HG03469 (cell line): Measurements from ENCODE around the gene EFNB2.

Experiments
- ATAC-seq: cut with Tn5 transposase; IDR thresholded peaks from one replicate; pipeline ENCODE4 v1.9.1; 2021; ENCODE audit warnings: mild to moderate bottlenecking, moderate library complexity, moderate number of reproducible peaks; ENCODE audit not compliant: unreplicated experiment

The EFNB2 gene

GRCh38 chr13:106535552-106536243 lies at the start of gene EFNB2:
TSS of gene EFNB2 (minus strand) at chr13:106535662. CDS start at chr13:106534964, 698 bp downstream.
- ATAC-seq = peak; percentile 93

DNA sequence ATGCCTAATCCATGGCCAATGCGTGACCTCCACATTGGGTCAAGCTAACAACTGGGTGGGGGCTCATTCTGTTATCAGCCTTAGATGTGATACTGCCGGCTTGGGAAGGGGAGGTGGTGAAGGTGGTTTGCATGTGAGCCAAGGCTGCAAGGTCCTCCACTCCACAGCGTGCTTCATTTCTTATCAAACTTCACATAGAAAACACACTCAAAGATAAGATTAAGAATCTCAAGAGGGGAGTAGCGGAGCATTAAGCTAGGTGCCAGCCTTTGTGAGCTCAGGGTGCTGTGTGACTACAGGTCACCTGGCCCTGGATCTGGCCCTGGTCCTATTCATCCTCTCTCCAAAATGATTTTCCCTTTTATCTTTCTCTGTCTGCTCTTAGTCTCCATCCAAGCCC lies 45.8 kb upstream of the EFNB2 start:
- no peak for ATAC-seq

GRCh38 chr13:106575896-106576295 lies 40.4 kb upstream of the EFNB2 start:
- ATAC-seq = no peak

GRCh38 chr13:106573868-106574267 lies 38.4 kb upstream of the EFNB2 start:
- ATAC-seq = no peak

GRCh38 chr13:106573284-106573846 lies 37.9 kb upstream of the EFNB2 start:
- no peak for ATAC-seq

GRCh38 chr13:106570299-106570852 lies 34.9 kb upstream of the EFNB2 start:
- peak; percentile 30 for ATAC-seq

GRCh38 chr13:106569233-106570095 lies 34.0 kb upstream of the EFNB2 start:
- ATAC-seq = no peak

- peak; percentile 14 for ATAC-seq
Observed at GRCh38 chr13:106568299-106569003, 33.0 kb upstream of the EFNB2 start.

GRCh38 chr13:106567474-106568298 lies 32.2 kb upstream of the EFNB2 start, which contains the start of gene ARGLU1:
TSS of gene ARGLU1 (minus strand) at chr13:106568137. CDS start at chr13:106567919, 218 bp downstream.
- ATAC-seq = peak; percentile 48

- peak; percentile 23 for ATAC-seq
Observed at GRCh38 chr13:106566641-106567473, 31.4 kb upstream of the EFNB2 start.

- ATAC-seq = no peak
Observed at GRCh38 chr13:106565127-106565775, 29.8 kb upstream of the EFNB2 start.

DNA sequence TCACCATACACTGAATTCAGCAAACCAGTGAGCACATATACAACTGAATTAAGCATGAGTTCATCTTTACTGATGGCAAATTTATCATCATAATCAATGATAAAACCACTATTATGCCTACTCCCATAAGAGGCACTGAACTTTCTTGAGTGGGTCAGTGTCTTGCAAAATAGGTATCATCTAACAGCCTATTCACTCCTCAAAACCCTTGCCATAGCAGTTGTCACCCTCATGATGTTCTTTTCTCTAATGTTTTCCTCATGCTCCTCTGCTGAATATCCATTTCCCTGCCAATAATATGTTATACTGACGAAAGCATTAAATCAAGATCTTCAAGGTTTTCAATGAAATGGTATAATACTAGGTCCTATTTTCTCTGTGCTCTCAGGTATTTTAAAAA lies 26.8 kb upstream of the EFNB2 start:
- ATAC-seq = no peak

DNA sequence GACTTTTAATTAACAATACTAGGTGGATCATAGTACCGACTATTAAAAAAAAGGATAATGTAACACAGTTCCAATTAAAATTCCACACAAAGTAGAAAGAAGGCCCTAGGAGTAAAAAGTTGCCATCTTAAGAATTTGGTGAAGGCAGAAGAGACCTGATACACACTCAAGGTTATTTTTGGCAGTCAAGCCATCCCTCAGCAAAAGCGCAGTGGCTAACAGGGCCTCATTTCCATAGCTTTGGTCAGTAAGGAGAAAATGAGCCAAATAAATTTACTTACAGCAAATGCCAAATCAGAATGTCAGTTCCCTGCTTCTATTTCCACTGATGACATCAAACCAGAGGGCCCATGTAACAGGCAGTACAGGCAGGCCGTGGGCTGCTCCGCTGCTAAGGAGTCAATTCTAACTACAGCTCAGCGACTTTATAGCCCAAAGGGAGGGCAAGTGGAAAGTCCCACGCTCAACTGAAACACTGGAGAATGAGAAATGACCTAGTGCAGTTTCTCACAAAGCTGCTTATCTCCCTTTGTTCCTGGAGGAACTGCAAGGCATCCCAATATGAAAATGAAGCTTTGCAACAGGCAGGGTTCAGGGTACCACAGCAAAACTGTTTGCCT lies 26.2 kb upstream of the EFNB2 start:
- ATAC-seq = peak; percentile 77

- peak; percentile 28 for ATAC-seq
Observed at GRCh38 chr13:106560821-106561220, 25.4 kb upstream of the EFNB2 start.

GRCh38 chr13:106558527-106558926 lies 23.1 kb upstream of the EFNB2 start:
- no peak for ATAC-seq

DNA sequence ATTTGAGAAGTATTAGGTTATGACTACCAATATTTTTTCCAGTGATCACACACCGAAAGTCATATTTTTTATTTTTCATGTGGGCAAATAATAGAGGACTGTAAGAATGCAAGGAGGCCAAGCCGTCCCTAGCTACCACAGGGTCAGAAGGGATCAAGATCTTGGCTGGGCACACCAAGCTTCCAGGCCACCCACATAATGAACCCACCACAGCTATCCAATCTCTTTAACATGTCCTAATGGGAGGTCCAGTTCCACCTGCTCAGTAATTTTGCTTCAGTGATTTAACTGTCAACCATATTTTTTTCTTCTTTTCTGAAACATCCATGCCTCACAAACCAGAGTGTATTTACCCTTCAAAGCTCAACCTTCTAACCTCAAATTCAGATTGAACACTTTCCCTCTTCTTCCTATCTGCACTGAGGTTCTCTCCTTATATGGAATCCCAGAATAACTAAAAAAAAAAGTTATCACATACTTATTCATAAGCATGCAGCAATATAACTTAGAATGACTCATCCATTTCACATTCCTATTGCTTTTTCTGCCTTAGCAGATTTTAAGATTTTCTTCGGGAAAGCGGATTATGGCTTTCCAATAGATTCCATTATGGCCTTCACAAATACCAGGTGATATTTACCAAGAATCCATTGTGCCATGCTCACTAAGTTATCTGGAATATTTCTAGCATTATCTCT lies 20.3 kb upstream of the EFNB2 start:
- ATAC-seq = no peak

GRCh38 chr13:106551751-106552150 lies 16.3 kb upstream of the EFNB2 start:
- ATAC-seq = no peak
